NK-92 treated with Interleukin-12 subunit alpha and Interleukin-12 subunit beta, amount 100 ng/mL, for 24 hours (cell line): ENCODE results near the gene CCK.
"Not testable (repeated sequence)": the region's sequence is repeated elsewhere in the genome, so short reads cannot be mapped to it uniquely, and the experiment has no call there.

ENCODE experiments used
- DNase-seq: peaks from one replicate; lab custom pipeline; 2025; lab: John Stamatoyannopoulos, UW

CCK gene

DNA sequence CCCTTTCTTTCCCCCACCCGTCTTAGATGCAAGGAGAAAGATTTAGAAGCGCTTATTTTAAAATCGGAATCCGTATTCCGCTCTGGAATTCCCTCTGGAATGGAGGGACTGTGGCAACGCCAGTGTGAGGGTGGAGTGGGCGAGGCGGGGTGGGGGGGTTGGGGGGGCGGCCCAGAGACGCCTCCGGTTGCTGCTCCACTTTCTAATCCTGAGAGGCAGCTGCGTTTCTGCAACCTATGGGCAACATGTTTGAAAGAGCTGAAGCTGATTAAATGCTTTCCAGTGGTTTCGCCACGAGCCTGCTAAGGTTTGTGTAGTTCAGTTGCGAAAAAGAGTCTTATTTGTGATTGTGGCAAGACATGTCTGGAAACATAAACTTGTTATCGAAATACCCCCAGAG lies at the start of gene CCK:
Gene CCK (minus strand): TSS at position 101 of the 400 bp plus-strand sequence. CDS start 2,555 bp downstream, outside the sequence.
- no peak for DNase-seq

DNA sequence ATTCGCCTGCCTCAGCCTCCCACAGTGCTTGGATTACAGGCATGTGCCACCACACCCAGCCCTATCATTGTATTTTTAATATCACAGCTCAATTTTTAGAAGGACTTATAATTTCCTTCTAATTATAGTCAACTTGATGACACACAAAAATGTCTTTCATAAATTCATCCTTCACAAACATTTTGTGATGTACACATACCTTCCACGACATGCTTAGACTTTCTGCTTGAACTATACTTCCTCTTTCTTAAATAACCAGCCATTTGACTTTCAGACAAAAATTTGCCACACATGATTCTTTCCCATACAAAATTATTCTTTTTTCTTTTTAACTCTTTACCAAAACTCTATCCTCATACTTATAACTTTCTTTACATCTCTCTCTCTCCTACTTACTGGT lies 48.4 kb upstream of the CCK start:
- no peak for DNase-seq

- no peak for DNase-seq
Observed at GRCh38 chr3:42308651-42309050, 42.7 kb upstream of the CCK start.

- DNase-seq = no peak
Observed at GRCh38 chr3:42306499-42306898, 40.5 kb upstream of the CCK start.

GRCh38 chr3:42302924-42303634 lies 37.1 kb upstream of the CCK start:
- DNase-seq = no peak

DNA sequence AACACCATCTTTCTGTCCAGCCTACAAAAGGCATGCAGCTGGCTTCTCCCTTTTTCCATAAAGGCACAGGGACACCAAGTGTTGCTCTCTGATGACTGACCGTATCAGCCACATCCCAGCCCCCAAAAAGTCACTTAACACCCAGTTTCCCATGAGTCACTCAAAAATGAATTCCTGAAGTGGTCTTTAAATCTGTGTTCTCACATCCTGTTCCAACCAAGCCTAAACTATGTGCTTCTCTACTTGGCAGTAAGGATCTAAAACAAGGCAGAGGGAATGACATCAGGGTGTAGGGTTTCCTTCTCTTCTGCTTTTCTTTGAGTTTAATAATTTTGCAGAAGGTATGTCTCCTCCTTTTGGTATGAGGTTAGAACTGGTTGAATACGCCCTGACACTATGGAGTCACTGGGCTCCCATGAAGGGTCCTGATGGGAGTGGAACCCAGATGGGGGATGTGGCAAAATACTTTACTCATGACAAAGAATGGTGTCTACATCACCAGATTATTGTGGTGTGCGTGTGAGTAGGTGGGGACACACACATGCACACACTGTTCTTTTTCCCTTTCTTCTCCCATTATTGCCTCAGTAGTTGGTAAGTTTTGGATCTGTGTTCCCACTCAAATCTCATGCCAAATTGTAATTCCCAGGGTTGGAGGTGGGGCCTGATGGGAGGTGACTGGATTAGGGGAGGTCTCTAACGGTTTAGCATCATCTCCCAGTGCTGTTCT lies 35.6 kb upstream of the CCK start:
- DNase-seq = no peak

DNA sequence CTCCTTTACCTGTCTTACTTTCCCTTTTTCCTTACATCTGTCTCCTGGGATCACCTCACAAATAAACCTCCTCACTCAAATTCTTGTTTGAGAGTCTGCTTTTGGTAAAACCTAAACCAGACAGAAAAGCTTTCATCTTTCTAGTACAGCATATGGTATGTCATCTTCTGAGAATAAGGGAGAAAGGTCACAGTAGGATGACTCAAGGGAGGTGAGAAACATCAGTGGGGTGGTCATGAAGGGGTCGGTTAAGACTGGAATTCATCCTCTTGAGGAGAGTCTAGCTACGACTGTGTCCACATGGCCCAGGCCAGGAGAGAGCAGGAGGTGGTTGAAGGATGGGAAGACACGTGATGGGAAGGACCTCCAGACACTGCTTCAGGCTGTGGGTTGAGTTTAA lies 34.8 kb upstream of the CCK start:
- no peak for DNase-seq

DNA sequence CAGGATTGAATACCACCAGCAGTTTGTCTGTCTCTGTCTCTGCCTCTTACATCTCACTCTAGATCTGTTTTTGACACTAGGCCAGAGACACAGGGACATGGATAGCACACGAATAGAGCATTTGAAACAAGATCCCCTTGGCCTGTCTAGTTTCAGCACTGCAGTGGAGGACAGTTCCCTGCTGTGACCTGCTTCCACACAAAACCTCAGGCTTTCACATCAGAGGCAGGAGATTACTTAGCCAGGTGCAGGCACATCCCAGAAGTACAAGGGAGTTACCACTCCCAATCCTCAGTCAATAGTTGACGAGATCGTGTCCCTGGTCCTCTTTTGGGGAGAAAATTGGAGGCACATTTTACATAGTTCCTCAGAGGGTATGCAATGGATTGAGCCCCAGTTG lies 34.0 kb upstream of the CCK start:
- DNase-seq = no peak

DNA sequence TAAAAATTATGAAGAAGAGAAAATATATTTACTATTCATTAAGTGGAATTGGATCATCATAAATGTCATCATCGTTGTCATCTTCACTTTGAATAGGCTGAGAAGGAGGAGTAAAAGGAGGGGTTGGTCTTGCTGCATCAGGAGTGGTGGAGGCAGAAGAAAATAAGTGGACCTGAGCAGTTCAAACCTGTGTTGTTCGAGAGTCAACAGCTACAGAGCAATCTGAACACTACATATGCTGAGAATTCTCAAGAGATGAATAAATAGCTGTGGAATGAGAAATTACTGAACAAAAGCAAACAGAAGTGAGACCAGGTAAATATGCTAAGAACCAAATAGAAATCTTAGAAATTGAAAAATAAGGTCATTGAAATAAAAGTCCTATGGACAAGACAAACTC lies 32.3 kb upstream of the CCK start:
- DNase-seq = no peak

DNA sequence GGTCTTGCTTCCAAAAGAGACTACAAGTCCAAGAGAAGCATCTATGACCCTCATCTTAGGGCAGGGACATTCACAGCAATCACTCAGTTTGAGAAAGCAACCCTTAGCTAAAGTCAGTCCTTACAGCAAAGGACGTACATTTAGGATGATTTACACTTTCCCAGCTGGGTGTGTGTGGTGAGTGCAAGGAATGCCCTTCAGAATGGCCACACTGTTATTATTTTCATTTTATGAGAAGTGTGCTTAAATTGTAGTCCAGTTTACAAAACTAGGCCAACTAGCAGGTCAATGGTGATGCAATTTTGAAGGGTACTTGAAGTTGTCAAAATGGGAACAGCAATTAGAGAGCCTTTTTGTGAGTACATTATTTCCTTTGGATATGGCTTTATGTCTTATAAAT lies 26.0 kb upstream of the CCK start:
- DNase-seq = no peak

- peak; percentile 2 for DNase-seq
Observed at GRCh38 chr3:42290966-42291714, 25.2 kb upstream of the CCK start.

- DNase-seq = no peak
Observed at GRCh38 chr3:42289026-42289425, 23.0 kb upstream of the CCK start.

DNA sequence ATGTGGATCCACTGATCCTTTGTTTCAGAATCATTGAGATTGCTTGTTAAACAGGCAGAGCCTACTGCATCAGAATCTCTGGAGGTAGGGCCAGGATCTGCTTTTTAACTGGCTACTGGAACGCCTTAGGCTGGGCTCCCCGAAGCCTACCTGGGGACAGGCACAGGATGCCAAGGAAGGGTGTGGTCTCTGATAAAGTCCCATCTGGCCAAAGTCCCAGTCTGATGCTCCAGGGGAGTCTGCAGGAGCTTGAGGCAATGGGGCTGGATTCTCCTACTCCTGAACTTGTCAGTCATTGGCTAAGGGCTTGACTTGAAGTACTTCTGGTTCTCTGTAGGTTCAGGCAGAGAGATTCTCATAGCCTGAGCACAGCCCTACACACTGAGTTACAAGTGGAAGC lies 22.4 kb upstream of the CCK start:
- no peak for DNase-seq

DNA sequence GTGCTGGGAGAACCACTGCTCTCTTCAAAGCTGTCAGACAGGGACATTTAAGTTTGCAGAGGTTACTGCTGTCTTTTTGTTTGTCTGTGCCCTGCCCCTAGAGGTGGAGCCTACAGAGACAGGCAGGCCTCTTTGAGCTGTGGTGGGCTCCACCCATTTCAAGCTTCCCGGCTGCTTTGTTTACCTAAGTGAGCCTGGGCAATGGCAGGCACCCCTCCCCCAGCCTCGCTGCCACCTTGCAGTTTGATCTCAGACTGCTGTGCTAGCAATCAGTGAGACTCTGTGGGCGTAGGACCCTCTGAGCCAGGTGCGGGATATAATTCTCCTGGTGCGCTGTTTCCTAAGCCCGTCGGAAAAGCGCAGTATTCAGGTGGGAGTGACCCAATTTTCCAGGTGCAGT lies 21.4 kb upstream of the CCK start:
- DNase-seq = not testable (repeated sequence)

GRCh38 chr3:42277676-42278075 lies 11.7 kb upstream of the CCK start:
- DNase-seq = no peak

DNA sequence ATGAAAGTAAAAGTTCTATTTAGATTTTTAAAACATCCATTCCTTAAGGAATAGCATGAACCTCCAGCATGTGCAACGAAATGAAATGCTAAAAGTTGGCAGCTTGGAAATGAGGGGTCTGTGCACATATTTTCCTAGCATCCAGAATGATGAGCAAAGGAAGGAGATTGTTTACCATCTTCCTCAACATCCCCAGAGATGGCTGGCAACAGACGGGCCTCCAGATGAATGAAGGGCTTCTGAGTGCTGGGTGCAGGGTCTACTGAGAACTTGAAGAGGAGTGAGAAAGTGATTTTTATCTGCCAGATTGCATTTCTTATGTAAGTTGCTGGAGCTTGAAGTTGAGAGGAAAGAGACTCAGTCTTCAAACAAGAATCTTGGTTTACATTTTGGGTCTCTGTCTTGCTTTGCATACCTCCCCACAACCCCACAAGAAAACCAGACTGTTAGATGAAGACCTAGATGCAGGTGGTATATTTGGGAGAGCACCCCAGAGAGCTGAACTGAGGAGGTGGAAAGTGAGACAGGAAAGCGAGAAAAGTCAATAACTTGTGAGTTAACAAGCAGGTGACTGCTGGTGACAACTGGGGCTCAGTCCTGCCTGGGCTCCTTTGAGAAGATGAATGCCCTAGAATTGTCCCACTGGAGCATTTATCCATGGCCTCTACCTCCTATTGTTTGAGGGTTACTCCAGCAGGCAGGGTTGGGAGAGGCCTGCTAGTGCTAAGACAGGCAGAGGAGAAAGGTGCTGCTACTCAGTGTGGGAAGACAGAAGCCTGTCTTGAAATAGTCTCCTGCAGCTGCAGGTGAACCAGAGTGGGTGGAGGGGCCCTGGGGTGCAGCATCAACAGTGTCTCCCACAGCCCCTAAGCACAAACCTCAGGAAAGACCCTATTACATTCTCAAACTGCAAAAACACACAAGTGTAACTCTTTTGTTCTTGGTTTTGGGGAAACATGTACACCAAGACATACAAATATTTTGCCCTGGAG lies 10.5 kb upstream of the CCK start:
- no peak for DNase-seq

- DNase-seq = no peak
Observed at GRCh38 chr3:42275217-42275616, 9.2 kb upstream of the CCK start.

GRCh38 chr3:42274266-42274665 lies 8.3 kb upstream of the CCK start:
- DNase-seq = no peak

DNA sequence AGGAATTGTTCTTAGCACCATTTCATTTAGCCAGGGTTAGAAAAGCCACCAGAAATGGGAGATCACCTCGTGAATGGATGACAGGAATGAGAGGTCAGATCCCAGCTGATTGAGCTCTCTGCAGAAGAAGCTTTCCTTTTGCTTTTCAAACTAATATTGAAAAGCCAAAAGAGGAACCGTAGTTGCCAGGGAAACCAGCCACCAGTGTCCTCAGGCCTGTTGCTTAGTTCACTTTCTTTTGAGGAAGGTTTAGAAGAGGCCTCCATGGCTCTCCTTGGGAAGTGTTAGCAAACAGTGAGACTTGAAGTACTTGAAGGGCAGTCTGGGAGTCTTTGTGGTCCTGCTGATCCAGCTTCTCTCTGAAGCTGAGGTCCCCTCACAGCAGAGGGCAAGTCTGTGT lies 7.4 kb upstream of the CCK start:
- no peak for DNase-seq

GRCh38 chr3:42271786-42272185 lies 5.8 kb upstream of the CCK start:
- DNase-seq = no peak

DNA sequence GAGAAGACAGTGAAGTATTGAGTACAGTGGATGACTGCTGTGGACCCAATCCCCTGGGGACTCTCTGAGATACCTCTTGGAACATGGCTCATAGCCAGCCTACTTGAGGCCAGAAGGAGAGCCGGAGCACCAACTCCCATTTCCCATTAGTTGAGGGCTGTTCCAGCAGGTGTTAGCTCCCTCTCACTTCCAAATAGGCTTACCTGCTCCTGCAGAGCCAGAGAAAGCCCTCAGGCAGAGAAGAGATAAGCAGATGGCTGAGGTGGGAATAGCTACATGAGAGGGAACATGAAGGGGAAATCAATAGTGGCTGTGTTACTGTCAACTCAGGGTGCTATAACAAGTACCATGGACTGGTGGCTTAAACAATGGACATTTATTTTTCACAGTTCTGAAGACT lies 4.6 kb upstream of the CCK start:
- DNase-seq = no peak

DNA sequence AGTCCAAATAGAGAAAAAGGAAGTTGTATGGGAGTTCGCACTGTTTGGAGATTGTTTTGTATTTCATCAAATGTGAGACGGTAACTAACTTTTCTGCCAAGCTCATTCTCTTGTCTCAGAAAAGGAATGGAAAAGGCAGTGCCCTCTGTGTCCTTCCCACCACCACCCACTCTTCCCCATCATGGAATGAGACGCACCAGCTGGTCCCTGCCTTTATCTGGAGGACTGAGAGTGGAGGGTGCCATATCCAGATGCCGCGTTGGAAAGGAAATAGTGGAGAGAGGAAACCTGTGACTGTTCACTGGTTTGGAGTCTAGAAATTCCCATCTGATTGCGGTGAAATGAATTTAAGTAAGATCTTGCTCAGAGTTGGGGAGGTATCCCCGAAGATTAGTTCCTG lies 3.7 kb upstream of the CCK start:
- DNase-seq = no peak
